Activated CD4-positive, CD25-positive, alpha-beta regulatory T cell treated with anti-CD3 and anti-CD28 coated beads, Interleukin-2, amount 50 U/mL, for 72 hours (primary cell): ENCODE measurements around the gene PCSK7.
"Not testable (repeated sequence)": the region's sequence is repeated elsewhere in the genome, so short reads cannot be mapped to it uniquely, and the experiment has no call there.

Experiments used
- DNase-seq: peaks from one replicate; pipeline ENCODE4 v3.0.0; 2021

PCSK7 gene

GRCh38 chr11:117231842-117232091 lies at the start of gene PCSK7:
Gene PCSK7 (minus strand): TSS chr11:117232073. CDS start chr11:117229844, 2,229 bp downstream.
- DNase-seq: no peak

DNA sequence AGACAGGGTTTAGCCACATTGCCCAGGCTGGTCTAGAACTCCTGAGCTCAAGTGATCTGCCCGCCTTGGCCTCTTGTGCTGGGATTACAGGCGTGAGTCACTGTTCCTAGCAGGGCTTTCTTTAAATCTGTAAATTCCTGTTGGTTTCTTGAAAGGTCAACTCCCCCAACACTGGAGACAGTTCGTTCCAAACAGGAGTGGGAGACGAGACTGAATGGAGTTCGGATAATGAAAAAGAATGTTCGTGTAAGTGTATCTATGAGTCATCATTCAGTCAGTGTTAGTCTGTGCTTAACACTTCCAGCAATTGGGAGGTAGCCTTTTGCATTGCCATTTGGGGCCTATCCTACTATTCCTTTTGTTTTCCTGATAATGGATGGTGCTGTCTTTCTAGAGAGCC lies 49.3 kb upstream of the PCSK7 start:
- no peak for DNase-seq

GRCh38 chr11:117279711-117280376 lies 48.0 kb upstream of the PCSK7 start:
- DNase-seq: no peak

DNA sequence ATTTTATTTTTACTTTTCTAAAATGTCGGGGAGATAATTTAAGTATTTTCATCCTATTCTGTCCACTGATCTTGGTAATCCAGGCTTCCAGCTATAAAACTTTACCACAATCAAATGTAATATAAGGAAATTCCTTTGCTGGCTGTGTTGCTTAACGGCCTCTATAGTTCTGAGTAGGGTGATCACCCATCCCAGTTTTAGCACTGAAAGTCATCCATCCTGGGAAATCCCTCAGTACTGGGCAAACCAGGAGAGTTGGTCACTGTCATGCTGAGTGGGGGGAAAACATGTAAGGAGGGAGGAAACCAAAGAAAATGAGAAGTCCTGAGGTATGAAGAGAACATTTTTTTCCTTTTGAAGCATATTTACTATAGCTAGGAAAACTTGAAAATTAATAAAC lies 46.5 kb upstream of the PCSK7 start:
- DNase-seq: no peak

DNA sequence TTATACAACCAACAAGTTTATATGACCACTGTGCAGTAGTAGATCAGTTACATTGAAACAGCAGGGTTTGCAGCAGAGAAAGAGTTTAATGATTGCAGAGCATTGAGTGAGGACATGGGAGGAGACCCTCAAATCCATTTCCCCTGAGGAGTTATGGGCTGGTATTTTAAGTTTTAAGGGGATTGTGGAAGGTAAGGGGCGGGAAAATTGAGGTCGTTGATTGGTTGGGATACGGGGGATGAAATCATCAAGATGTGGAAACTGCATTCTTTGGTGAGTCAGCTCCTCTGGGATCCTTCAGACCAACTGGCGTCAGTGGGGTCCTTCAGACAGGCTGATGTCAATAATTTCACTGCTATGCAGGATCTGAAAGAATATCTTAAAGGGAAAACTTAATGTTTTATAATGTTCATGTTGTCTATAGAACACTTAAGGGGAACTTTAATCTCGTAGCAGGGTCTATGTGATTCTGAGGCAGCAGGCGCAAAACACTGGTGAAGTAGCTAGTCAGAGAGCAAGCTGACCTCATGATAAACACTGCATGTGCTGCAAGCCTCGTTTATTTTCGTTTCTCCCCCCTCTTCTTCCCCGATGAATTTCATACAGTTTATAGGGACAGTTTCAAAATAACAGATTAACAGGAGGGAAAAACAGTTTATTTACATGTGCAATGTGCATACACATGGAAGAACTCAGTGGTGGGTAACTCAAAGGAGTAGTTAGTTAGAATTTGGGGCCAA lies 41.8 kb upstream of the PCSK7 start:
- DNase-seq: no peak

DNA sequence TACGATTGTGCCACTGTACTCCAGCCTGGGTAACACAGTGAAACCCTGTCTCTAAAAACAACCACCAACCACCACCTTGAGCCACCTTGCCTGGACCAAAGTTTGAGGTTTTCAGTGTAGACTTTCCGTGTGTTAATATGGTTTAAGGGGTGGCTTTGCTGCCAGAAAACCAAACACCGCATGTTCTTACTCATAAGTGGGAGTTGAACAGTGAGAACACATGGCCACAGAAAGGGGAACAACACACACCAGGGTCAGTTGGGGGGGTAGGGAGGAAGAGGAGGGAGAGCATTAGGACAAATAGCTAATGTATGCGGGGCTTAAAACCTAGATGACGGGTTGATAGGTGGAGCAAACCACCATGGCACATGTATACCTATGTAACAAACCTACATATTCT lies 40.3 kb upstream of the PCSK7 start:
- DNase-seq: not testable (repeated sequence)

DNA sequence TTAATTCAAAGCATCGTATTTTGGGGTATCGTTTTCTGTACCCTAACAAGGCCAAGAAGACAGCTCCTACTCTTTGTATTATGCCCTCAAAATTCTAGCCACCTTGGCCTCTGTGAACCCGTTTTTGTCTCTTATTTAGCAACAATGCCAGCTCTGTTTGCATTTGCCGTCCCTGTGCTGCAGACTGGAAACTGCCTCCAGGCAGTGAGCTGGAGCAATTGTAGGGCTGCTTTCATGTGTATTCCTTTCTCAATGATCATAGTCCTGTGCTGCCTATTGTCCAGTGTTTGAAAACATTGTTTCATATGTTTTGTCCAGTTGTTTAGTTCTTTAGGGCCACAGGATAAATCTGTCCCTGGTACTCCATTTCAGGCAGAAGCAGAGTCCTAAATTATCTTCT lies 39.3 kb upstream of the PCSK7 start:
- DNase-seq: no peak

DNA sequence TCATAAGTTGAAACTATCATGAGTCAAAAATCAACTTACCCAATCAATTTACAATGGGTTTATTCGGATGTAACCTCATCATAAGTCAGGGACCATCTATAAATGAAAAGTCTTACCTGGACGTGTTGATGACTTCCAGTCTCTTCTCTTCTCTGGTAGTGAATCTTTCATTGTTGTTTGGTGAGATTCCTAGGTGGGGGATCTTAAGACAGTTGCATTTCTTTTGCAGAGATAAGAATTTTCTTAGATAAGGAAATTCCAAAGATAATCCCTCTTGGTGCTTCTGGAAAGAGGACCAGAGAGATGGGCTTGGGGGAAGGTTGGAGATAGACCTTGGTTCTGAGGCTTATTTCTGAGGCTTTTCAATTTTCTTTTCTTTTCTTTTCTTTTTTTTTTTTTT lies 38.0 kb upstream of the PCSK7 start:
- no peak for DNase-seq

DNA sequence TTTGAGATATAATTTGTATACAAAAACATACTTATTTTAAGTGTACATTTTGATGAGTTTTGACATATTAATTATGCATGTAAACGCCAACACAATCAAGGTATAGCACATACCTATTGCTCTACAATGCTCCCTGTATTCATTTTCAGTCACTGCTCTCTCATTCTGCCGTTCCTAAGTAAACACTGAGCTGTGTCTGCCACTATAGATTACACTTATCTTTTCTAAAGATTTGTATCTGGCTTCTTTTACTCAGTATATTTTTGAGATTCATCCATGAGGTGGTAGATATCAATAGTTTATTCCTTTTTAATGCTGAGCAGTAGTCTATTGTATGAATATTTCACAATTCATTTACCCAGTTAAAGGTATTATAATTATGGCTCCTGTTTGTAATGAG lies 33.9 kb upstream of the PCSK7 start:
- DNase-seq: no peak

DNA sequence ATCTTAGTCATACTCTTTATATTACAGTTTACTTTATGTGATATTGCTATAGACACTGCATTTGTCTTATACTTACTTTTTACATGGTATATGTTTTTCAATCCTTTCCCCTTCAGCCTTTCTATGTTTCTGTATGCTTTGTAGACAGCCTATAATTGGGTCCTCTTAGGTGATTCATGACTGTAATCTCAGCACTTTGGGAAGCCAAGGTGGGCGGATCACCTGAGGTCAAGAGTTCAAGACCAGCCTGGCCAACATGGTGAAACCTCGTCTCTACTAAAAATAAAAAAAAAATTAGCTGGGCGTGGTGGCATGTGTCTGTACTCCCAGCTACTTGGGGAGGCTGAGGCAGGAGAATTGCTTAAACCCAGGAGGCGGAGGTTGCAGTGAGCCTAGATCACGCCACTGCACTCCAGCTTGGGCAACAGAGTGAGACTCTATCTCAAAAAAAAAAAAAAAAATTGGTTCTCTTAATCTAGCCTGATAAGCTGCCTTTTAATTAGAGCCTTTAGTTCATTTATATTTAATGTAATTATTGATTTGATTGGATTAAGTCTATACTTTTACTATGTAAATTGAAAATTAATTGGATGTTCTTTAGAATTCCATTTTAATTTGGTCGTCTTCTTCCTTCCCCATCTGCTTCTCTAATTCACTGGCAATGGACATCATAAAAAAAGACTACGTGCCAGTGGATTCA lies 32.9 kb upstream of the PCSK7 start:
- not testable (repeated sequence) for DNase-seq

DNA sequence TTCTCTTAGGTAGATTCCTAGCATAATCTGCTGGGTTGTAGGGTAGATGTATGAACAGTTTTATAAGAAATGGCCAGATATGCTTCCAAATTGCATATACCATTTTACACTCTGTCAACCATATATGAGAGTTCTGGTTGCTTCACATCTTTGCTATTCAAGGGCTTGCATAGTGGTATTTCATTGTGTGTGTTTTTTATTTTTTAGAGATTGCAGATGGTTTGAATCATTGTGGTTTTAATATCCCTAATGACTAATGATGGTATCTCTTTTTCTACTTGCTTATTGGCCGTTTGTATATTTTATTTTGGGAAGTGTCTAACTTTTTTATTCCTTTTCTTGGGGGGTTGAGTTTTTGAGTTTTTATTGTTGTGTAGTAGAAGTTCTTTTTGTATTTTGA lies 27.5 kb upstream of the PCSK7 start:
- no peak for DNase-seq

DNA sequence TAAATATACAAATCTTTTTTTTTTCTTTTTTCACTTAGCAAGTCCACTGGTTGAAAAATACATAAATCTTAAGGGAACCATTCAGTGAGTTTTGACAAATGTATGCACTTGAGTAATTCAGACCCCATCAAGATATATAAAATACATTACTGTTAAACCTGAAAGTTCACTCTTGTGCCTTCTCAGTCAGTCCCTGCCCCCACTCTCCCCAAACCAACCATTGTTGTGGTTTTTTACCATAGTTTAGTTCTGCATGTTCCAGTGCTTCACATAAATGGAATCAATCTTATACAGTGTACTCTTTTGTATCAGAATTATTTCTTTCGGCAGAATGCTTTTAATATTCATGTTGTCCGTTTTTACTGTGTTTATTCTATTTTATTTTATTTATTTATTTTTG lies 26.7 kb upstream of the PCSK7 start:
- DNase-seq: no peak

DNA sequence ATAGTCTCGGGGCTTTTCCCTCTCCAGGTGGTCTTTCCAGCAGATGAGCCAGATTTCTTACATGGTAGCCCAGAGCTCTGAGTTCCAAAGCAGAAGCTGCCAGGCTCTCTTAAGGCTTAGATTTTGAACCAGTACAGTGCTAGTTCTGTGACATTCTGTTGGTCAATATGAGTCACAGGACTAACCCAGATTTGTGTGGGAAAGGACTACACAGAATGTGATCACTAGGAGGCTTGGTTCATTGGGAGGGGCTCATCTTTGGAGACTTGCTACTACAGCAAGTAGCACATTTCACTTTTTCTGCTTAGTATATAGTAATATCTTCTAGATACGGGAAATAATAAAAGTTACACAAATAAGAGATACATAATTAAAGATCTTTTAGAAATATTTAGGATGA lies 24.7 kb upstream of the PCSK7 start:
- no peak for DNase-seq

- DNase-seq: no peak
These were observed 24.1 kb upstream of the PCSK7 start for GRCh38 chr11:117255966-117256365.

GRCh38 chr11:117251506-117251905 lies 19.6 kb upstream of the PCSK7 start:
- no peak for DNase-seq

GRCh38 chr11:117249571-117249970 lies 17.7 kb upstream of the PCSK7 start:
- DNase-seq: no peak

DNA sequence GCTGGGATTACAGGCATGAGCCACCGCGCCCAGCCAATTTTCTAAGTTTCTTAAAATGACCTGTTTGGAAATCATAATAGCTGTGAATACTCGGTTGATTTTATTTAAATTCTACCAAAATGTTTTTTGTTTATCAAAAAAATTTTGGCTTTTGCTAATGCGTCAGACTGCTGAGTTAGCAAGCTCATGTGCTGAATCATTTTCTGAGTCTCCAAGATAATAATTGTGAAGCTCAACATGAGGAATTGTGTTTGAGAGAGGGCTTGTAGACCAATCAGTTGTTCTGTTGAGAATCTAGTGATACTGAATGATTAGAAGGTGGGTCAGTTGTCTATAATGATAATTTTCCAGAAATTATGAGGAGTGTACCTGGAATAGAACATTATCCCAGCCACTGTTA lies 16.5 kb upstream of the PCSK7 start:
- DNase-seq: no peak

DNA sequence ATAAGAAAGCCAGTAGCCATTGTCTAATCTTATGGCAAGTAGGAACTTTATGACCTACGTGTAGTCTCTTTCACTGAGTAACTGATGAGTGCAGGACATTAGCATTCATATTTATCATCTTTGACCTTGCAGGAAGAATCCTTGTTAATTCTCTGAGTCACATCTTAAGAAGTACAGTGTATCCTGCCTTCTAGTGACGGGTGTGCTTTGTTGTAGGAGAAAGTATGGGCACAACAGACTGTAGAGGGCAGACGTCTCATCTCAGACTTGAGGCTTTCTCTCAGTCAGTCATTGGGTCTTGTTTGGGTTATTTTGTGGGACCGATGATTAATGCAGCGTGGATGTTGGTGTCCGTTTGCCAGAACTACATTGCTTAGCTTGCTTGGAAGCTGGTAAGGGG lies 7.4 kb upstream of the PCSK7 start:
- DNase-seq: no peak

DNA sequence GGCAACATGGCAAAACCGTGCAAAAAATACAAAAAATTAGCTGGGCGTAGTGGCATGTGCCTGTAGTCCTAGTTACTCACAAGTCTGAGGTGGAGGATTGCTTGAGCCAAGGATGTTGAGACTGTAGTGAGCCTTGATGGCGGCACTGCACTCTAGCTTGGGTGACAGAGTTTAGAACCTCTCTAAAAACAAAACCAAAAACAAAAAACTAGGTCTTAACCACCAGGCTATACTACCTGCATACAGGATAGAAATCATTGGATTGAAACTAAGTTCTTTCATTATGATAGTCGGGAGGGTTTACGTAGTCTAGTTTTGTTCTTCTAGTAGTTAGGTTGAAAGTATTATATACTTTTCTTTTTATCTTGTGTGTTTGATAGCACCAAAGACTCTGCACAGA lies 6.3 kb upstream of the PCSK7 start:
- DNase-seq: no peak

GRCh38 chr11:117232911-117233409 lies 1.1 kb upstream of the PCSK7 start:
- peak; percentile 41 for DNase-seq

DNA sequence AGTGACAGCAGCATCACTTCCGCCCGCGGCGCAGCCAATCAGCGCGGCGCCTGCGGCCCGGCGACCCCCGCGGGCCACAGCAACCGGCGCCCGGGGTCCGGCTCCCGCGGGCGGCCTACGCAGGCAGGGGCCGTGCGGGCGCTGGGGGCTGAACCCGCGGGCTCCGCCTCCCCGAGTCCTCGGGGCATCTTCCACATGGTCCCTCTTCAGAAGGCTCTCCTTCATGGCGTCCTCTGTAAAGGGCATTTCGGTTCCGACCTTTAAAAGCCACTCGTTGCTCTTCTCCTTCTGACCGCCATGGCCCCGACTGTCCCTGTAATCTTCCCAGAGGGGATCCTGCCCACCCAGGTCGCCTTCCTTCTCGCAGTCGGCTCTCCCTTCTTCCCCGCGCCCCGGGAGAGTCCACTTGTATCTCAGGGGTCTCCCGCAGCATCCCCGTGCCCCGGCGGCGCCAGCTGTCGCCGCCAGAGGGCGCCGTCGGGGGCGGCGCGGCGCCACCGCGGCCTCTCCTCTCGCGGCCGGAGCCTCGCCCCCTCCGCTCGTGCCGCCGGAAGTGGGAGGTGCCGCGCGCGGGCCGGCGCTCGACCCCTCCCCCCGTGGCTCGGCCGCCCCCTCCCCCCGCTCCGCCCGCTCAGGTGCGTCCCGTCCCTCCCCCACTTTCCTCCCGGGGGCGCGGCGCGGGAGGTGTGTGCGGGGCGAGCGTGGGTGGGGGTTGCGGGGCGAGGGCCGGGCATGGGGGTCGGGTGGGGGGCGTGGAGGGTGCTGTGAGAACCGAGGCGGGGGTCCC lies 412 bp upstream of the PCSK7 start, which contains the start of gene RNF214:
RNF214 (plus strand) TSS at position 580 of the 787 bp plus-strand sequence. CDS start 1,602 bp downstream, outside the sequence.
- DNase-seq: peak; percentile 77

GRCh38 chr11:117230999-117231841 lies 653 bp downstream of the PCSK7 start:
- DNase-seq: no peak
